Measurements from ENCODE around the gene ISYNA1.
"Not testable (repeated sequence)": the region's sequence is repeated elsewhere in the genome, so short reads cannot be mapped to it uniquely, and the experiment has no call there.

The ISYNA1 gene

DNA sequence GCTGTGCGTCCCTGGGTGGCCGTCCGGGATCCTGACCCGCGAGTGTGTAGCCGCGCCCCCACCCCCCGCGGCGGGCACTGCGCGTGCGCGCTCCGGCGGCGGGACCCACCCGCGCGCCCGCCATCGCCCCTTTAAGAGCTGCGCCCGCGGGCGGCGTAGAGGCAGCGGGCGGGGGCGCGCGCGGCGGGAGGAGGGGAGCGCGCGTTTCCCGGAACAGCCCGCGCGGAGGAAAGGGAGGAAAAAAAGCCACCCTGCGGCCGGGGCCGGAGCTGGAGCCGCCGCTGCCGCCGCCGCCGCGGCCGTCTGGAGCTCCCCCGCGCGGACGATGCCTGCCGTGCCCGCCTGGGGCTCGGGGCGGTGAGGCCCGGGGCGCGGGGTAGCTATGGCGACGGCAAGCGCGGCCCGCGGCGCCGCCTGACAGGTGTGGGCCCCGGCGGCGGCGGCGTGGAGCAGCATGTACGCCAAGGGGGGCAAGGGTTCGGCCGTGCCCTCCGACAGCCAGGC, 18.7 kb downstream of the ISYNA1 start, which contains the start of gene SSBP4:
Gene SSBP4 (plus strand): TSS at position 204 of the 504 bp plus-strand sequence. CDS start 251 bp downstream, at position 455.
- DNase-seq (ENCODE audit: low read depth) = peak; percentile 56

DNA sequence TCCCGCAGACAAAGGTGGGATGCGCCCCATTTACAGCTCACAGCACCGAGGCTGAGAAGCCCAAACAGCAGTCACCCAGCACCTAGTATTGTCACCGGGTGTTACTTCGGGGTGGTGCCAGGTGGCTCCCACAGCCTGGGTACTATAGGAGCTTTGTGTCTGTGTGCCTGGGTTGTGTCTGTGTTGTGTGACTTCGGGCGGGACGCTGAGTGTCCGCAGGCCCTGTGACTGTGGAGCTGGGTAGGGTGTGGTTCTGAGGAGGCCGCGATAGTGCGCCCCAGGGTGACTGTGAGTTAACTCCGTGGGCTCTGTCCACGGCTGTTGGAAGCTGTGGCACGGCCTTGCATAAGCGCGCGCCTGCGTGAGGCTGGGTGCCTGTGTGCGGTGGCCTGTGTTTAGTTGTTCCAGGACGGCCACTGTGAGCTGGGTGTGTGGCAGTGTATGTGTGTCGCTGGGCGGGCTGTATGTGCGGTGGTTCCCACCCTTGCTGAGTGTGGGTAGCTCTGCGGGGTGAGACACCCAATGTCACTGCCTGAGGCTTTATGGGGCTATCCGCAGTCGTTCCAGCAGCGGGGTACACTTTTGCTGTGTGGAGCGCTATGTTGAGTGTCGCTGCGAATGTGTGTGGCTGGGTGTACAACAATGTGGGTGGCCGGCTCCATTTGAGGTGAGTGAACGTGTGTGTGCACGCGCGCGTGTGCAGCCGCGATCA, 19.3 kb downstream of the ISYNA1 start:
- DNase-seq (ENCODE audit: low read depth) = no peak

DNA sequence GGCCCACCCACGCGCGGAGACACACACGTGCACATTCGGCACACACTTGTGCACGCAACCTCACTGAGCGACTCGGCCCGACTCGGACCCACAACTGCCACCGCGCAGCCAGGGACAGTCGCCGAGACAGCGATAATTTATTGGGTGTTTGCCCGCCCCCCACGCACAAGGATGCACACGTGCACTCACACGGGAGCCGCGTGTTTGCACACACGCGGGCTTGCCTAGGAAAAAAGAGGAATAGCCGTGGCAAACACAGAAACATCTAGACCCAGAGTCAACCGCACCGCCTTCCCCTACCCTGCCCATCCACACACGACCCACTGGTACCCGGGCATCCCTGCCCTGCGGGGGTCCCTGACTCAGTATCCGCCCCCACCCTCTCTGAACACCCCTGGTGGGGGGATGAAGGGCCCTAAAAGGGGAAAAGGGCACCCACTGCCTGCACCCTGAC, 19.9 kb downstream of the ISYNA1 start:
- no peak for DNase-seq (ENCODE audit: low read depth)

DNA sequence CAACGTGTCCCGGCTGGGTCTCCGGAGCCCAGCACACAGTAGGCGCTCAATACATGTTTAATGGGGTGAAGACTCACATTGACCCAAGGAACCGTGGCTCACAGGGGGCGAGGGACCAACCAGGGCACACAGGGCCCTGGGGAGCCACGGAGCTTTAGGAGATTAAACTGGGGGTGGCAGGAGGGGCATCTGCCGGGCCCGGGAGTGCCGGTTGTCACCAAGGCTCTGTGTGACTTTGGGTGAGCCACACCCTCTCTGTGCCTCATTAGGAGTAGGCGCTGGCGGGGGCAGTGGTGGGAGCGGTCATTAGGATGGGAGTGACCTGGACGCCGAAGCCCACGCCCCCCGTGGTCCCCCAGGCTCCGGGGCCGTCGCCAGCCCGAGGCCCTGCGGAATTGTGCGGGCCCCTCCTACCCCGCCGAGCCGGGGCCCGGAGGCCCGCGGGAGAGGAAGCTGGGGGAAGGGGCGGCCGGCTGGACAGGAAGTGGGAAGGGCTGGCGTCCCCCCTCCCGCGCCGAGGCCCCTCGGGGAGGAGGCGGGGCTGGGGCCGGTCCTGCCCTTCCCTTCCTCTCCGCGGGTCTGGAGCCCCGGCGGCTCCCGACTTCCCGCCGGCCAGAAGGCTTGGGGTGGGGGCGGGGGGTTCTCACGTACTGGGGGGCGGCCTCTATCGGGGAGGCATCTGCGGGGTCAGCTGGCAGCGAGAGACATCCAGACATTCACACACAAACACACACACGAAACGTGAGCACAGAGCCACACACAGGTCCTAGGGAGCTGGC, 20.5 kb downstream of the ISYNA1 start:
- no peak for DNase-seq (ENCODE audit: low read depth)

DNA sequence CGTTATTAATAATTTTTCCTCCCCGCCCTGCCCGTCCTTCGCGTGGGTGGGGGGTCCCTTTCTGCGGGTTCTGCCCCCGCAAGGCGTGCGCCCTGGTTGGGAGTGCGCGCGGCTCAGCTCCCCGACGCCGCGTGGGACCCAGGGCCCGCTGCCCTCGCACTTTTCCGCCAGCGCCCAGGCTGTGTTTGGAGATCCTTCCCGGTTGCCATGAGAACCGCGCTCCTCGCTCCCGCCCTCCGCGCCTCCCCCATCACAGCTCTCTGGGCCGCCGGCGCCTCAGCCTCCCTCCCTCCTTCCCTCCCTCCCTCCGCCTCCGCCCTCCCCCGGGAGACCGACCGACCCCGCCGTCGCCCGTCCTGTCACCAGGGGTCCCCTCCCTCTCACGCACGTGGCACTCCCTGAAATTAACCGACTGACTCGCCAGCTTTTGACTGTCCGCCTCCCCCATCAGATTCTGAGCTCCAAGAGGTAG, 21.1 kb downstream of the ISYNA1 start:
- DNase-seq (ENCODE audit: low read depth) = no peak

DNA sequence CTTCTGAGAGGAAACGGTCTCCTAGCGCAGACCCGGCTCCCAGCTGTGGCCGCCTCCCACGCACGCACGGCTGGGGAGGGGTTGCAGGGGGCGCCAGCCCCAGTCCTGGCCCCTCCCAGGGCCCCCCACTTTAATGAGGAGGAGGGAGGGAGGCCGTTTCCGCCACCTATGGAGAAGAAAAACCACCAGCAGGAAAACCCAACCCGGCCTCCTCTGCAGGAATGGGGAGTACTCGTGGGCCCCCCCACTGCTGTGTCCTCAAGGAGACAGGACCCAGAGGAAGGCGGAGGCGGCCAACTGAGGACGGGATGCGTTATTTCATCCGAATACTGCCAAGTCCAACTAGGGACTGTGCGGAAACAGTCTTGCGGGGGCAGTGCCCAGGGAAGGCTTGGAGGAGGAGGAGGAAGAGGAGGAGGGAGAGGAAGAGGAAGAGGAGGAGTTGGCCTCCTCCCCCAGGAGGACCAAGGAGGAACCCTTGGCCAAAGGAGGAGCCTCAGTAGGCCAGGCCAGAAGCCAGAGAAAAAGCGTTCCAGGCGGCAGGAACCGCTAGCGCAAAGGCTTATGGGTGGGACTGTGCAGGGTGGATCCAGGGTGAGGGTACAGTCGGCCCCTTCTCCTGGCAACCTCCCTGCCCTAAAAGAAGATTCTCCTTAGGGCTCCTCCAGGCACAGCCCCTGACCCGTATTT, 22.6 kb downstream of the ISYNA1 start:
- DNase-seq (ENCODE audit: low read depth) = no peak

DNA sequence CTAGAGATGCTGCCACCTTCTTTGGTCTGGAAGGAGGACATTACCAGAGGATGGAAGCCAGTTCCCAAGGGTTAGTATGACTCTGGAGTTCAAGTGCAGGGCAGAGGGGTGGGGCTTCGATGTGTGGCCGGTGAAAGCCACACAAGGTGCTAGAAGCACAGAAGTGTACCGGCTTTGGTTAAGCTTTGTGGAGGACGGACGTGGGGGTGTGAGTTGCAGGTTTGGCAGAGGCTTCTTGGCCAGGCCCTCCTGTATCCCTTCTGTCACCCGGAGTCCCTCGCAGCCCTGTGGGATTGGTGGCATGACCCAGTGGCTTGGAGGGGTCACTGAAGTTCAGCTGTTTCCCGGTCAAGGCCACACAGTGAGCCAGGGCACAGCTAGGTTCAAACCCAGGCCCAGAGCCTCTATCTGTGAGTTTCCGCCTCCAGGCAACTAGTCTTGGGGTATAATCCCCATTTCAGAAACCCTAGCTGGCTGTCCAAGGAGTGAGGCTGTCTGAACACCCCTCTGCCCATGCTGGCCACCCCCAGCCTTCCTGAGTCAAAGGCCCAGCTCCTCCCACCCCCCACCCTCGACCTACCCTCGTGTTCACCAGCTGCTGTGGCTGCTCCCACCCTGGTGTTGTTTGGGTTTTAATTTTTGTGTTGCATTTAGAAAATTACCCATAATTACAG, 23.3 kb downstream of the ISYNA1 start:
- no peak for DNase-seq (ENCODE audit: low read depth)

DNA sequence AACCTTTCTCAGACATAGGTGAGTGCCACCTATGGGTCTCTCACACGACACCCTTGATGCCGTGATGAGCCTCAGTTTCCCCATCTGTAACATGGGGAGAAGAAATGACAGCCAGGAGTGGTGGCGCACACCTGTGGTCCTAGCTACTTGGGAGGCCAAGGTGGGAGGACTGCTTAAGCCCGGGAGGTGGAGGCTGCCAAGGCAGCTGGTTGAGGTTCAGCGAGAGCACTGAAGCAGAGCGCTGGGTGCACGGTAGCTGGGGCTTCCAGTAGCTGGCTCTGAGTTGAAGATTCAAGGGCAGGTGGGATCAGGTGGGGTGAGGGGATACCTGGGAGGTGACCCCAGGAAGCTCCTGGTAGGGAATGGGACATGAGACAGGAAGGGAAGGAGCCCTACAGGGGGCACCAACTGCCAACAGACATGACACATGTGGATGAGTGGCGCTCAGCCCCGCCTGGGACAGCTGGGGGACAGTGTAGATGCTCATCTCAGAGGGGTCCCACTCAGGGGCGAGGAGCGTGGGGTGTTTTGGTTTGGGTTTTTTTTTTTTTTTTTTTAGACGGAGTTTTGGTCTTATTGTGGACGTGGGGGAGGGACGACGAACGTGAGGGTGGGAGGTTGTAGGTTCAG, 25.2 kb downstream of the ISYNA1 start:
- no peak for DNase-seq (ENCODE audit: low read depth)

DNA sequence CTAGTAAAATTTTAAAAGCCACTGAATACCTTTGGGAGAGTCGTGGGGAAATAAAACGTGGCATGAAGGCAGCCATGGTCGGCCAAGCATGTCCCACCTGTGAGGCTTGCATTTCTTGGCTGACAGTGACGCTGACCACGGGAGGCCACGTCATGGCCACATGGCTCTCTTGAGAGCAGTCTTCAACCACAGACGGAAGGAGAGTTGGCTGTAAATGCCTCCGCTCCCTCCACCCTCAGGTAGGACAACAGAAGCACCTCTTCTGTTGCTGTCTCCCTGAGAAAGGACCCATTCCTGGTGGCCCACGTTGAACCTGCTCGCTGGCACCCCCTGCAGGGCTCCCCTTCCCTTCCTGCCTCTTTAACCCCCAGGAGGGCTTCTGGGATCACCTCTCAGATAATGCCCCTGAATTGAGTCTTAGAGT, 29.9 kb downstream of the ISYNA1 start:
- DNase-seq (ENCODE audit: low read depth) = no peak

DNA sequence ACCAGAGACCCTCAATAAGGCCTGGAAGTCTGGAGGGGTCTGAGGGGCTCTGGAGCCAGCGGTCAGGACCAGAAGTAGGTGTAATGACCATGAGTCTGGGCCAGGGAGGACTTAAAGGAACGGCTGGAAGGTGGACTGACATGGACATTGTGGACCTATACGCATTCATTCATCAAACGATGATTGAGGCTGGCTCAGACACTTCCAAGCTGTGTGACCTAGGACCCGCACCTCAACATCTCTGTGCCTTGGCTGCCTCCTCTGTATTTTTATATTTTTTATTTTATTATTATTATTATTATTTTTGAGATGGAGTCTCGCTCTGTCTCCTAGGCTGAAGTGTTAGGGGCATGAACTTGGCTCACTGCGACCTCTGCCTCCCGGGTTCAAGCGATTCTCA, 31.2 kb downstream of the ISYNA1 start:
- DNase-seq (ENCODE audit: low read depth) = no peak

DNA sequence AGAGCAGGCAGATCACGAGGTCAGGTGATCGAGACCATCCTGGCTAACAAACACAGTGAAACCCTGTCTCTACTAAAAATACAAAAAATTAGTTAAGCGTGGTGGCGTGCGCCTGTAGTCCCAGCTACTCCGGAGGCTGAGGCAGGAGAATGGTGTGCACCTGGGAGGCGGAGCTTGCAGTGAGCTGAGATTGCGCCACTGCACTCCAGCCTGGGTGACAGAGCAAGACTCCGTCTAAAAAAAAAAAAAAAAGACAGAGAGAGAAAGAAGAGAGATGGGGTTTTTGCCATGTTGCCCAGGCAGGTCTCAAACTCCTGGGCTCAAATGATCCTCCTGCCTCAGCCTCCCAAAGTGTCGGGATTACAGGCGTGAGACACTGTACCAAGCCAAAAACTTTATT, 32.2 kb downstream of the ISYNA1 start:
- not testable (repeated sequence) for DNase-seq (ENCODE audit: low read depth)

DNA sequence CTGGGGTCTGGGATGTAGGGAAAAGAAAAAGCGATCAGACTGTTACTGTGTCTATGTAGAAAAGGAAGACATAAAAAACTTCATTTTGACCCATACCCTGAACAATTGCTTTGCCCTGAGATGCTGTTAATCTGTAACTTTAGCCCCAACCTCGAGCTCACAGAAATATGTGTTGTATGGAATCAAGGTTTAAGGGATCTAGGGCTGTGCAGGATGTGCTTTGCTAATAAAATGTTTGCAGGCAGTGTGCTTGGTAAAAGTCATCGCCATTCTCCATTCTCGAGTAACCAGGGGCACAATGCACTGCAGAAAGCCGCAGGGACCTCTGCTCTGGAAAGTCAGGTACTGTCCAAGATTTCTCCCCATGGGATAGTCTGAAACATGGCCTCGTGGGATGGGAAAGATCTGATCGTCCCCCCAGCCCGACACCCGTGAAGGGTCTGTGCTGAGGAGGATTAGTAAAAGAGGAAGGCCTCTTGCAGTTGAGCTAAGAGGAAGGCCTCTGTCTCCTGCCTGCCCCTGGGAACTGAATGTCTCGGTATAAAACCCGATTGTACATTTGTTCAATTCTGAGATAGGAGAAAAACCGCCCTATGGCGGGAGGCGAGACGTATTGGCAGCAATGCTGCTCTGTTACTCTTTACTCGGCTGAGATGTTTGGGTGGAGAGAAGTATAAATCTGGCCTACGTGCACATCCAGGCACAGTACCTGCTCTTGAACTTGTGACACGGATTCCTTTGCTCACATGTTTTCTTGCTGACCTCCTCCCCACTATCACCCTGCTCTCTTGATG, 35.3 kb downstream of the ISYNA1 start:
- not testable (repeated sequence) for DNase-seq (ENCODE audit: low read depth)

DNA sequence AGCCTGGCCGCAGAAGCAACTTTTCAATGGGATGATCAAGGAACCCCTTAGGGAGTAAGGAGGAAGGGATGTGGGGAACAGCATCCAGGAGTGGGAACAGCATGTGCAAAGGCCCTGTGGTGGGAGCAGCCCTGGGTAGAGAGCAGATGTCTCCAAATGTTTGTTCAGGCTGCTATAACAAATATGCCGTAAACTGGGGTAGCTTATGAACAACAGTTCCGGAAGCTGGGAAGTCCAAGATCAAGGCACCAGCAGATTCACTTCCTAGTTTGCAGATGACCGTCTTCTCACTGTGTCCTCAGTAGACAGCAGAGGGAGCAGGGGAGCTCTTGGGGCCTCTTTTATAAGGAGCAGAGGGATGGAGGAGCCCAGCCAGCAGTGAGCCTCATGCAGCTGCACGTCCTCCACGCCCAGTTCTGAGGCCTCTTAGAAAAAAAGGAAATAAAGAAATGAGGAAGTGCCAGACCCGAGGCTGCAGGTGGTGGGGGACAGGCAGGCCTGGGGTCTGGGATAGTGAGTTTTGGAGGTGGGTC, 36.3 kb downstream of the ISYNA1 start:
- DNase-seq (ENCODE audit: low read depth) = no peak

DNA sequence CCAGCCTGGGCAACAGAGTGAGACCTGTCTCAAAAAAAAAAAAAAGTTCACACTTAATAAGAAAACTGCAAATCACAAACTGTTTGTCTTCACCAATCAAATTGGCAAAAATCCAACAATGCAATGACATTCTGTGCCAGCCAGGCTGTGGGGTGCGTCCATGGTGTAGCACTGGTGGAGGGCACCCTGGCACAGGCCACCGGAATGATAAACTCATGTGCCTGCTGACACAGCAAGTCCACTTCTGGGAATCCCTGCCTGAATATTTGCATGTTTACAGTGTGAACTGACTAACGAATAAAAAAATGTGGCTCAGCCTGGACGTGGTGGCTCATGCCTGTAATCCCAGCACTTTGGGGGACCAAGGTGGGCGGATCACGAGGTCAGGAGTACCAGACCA, 38.9 kb downstream of the ISYNA1 start:
- DNase-seq (ENCODE audit: low read depth) = no peak

DNA sequence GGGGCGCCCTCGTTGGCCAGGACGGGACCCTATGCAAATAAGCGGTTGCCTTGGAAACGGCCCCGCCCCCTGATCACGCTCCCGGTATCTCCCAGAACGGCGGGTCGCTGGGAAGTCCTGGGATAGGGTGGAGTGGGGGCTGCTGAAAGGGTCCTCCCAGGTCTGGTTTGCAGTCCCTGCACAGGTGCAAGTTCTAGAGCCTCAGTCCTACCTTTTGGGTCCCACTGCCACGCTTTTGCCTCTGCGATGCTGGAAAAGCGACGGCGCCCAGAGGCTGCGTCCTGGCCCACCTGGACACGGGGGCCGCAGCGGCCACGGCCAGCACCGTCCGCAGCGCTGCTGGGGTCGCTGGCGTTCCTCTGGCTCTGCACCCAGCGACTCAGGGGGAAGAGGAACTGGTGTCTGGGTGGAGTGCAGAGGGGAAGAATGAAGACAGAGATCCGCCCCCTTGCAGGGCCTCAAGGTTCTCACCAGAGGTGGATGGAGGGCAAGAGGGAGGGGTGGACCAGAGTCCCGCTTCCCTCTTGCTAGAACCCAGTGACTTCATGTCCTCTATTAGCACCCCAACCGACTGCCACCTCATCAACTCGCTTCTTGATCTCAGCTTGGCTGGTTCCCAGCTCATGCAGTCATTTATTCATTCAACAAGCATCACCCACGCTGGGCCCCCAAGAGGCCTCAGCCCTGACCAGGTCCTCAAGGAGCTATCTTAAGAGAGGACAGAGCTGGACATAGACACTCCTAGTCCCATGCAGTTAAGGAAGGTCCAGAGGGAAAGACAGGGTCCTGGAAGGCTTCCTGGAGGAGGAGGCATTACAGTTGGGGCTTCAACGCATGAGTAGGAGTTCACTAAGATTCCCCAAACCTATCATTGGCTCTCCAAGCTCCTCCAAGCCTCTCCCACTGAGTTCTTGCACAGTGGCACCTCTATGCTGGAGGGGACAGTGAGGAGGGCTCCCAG, 40.4 kb downstream of the ISYNA1 start, which contains the start of gene LRRC25:
Gene LRRC25 (minus strand): TSS at position 381 of the 961 bp plus-strand sequence. CDS start 659 bp downstream, outside the sequence.
- DNase-seq (ENCODE audit: low read depth) = no peak

DNA sequence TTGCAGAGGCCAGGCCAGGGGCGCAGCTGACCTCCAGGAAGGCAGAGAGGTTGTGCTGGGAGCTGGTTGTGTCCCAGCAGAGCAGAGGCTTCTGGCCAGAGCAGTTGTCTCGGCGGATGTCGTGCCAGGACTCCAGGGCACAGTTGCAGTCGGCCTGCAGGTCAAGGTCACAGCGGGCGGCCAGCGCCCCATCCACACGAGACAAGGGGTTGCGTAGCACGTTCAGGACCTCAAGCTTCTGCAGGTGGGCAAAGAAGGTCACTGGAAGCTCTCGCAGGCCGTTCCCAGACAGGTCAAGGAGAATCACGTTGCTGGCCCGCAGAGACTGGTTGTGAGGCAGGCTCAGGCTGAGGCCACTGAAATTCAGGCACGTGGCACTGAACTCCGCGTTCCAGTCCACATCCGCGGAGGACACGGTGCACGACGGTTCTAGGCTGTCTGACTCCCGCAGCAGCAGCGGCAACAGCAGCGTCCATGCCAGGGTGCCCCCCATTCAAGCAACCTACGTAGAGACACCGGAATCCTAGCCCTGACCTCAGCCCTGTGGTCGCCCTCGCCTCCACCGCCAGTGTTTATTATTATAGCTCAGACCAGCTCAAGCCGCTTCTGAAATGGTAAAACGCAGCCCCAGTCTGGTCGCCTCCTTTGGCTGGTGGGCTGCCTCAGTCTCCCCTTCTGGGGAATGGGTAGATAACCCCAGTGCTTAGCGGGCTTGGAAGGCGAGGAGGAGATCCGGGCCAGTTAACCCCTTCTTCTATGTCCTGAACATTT, 41.3 kb downstream of the ISYNA1 start:
- no peak for DNase-seq (ENCODE audit: low read depth)

DNA sequence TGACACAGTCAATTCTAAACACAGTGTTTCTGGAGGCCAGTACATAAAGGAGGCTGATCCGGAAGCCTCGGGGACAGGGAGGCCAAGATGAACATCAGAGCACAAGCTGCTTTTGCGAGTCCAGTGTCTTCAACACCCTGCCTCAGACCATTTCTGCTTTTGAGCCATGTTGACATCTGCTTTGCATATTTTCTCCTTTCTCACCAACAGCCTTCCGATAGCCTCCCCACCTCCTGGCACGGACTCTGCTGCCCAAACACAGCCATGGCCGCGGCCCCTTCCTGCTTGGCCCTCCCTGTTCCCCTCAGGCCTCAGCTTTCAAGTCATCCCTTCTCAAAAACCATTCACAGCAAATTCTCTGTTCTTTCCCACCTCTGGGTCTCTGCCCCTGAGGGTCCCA, 44.1 kb downstream of the ISYNA1 start:
- no peak for DNase-seq (ENCODE audit: low read depth)

DNA sequence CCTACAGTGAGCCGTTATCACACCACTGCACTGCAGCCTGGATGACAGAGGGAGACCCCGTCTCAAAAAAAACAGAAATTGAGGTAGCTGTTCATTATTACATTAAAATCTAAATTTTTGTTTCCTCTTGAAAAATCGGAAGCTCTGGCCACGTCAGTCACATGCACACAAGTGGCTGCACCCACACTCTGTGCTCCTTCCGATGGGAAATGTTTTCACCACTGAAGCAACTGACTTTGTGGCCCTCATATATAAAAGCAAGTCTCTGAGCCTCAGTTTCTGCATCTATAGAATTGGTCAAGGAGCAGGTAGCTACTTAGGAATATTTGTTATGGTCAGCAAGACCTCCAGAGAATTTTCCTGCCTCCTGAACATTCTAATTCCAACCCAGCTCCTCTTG, 45.0 kb downstream of the ISYNA1 start:
- DNase-seq (ENCODE audit: low read depth) = no peak

All from activated T-cell treated with anti-CD3 and anti-CD28 coated beads for 24 hours (primary cell).